ENCODE data around the gene SEMA3F.

Gene SEMA3F

GRCh38 chr3:50172626-50173220 is 17.6 kb downstream of the SEMA3F start:
- ATAC-seq (ENCODE audit: insufficient read depth, low read depth) = no peak
- no peaks in the 10 kb centered on the region for H3K36me3 ChIP-seq (ENCODE audit: insufficient read depth, low read length)
- H3K27me3 ChIP-seq (ENCODE audit: insufficient read depth, low read length, poor library complexity) = no peaks in the 10 kb centered on the region
- no peak overlapping the region for H3K4me3 ChIP-seq (ENCODE audit: low read depth in 1 of 2, low read length in 2 of 2)
- no peaks in the 10 kb centered on the region for H3K9me3 ChIP-seq (ENCODE audit: insufficient read depth, low read length, severe bottlenecking)
- H3K9ac ChIP-seq (ENCODE audit: low read depth, low read length) = no peak overlapping the region
- H3K79me2 ChIP-seq (ENCODE audit: insufficient read depth, low read length) = no peaks in the 10 kb centered on the region
- no peak overlapping the region for H3K27ac ChIP-seq (ENCODE audit: low read length)
- H2AFZ ChIP-seq (ENCODE audit: low read depth, low read length) = no peak overlapping the region
- no peak for TF ChIP-seq CTCF (IDR thresholded peaks at IDR 0.05; ENCODE audit: borderline replicate concordance, extremely low read depth, low read length, poor library complexity, severe bottlenecking)
- no peak for TF ChIP-seq EZH2 (IDR thresholded peaks at IDR 0.05; ENCODE audit: borderline replicate concordance, low read depth, low read length, severe bottlenecking)
- no peak for DNase-seq
- no peaks in the 10 kb centered on the region for H4K20me1 ChIP-seq (ENCODE audit: insufficient read depth, low read length)
- H3K4me2 ChIP-seq (ENCODE audit: insufficient read depth, low read length) = no peak overlapping the region
- no peaks in the 10 kb centered on the region for H3K4me1 ChIP-seq (ENCODE audit: insufficient read depth, low read length)

GRCh38 chr3:50173685-50174516 is 18.8 kb downstream of the SEMA3F start:
- peak overlapping the region; percentile 19; the same call in 1 of the 2 replicates for H2AFZ ChIP-seq (ENCODE audit: low read depth, low read length)

DNA sequence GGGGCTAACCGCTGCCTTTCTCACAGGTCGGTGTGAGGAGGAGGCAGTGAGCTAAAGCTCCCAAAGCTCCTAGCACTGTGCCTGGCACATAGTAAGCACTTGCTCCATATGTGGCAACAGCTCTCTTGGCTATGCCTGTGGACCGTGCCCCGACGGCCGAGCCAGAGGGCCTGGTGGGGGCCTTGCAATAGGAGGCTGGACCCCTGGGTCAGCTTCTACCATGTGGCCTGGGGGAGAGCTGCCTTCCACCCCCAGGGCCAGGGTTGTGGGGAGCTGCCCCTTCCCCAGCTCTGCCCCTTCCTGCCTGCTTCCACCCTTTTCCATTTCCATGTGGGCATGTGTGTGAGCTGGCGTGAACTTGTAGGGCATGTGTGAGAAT is 19.4 kb downstream of the SEMA3F start:
- no peak overlapping the region for H3K9ac ChIP-seq (ENCODE audit: low read depth, low read length)
- ATAC-seq (ENCODE audit: insufficient read depth, low read depth) (no peak), DNase-seq (no peak)
- H3K36me3 ChIP-seq (ENCODE audit: insufficient read depth, low read length) = no peaks in the 10 kb centered on the region
- no peaks in the 10 kb centered on the region for H3K27me3 ChIP-seq (ENCODE audit: insufficient read depth, low read length, poor library complexity)
- no peak overlapping the region for H3K4me3 ChIP-seq (ENCODE audit: low read depth in 1 of 2, low read length in 2 of 2)
- TF ChIP-seq CTCF (IDR thresholded peaks at IDR 0.05; ENCODE audit: borderline replicate concordance, extremely low read depth, low read length, poor library complexity, severe bottlenecking) (no peak), EZH2 (IDR thresholded peaks at IDR 0.05; ENCODE audit: borderline replicate concordance, low read depth, low read length, severe bottlenecking) (no peak)
- no peak overlapping the region for H3K4me2 ChIP-seq (ENCODE audit: insufficient read depth, low read length)
- H3K4me1 ChIP-seq (ENCODE audit: insufficient read depth, low read length) = no peaks in the 10 kb centered on the region
- no peak overlapping the region for H2AFZ ChIP-seq (ENCODE audit: low read depth, low read length)
- H3K9me3 ChIP-seq (ENCODE audit: insufficient read depth, low read length, severe bottlenecking) = no peaks in the 10 kb centered on the region
- no peak overlapping the region for H3K27ac ChIP-seq (ENCODE audit: low read length)
- no peaks in the 10 kb centered on the region for H4K20me1 ChIP-seq (ENCODE audit: insufficient read depth, low read length)
- H3K79me2 ChIP-seq (ENCODE audit: insufficient read depth, low read length) = no peaks in the 10 kb centered on the region

More at GRCh38 chr3:50173685-50174516, 18.8 kb downstream of the SEMA3F start:
- no peaks in the 10 kb centered on the region for H3K36me3 ChIP-seq (ENCODE audit: insufficient read depth, low read length)
- H4K20me1 ChIP-seq (ENCODE audit: insufficient read depth, low read length) = no peaks in the 10 kb centered on the region
- no peak overlapping the region for H3K9ac ChIP-seq (ENCODE audit: low read depth, low read length)
- H3K4me2 ChIP-seq (ENCODE audit: insufficient read depth, low read length) = no peak overlapping the region
- no peaks in the 10 kb centered on the region for H3K27me3 ChIP-seq (ENCODE audit: insufficient read depth, low read length, poor library complexity)
- ATAC-seq (ENCODE audit: insufficient read depth, low read depth) (peak; percentile 56; the same call in 2 of the 3 replicates), DNase-seq (no peak)
- no peaks in the 10 kb centered on the region for H3K9me3 ChIP-seq (ENCODE audit: insufficient read depth, low read length, severe bottlenecking)
- no peak overlapping the region for H3K4me3 ChIP-seq (ENCODE audit: low read depth in 1 of 2, low read length in 2 of 2)
- TF ChIP-seq EZH2 (IDR thresholded peaks at IDR 0.05; ENCODE audit: borderline replicate concordance, low read depth, low read length, severe bottlenecking) (no peak), CTCF (IDR thresholded peaks at IDR 0.05; ENCODE audit: borderline replicate concordance, extremely low read depth, low read length, poor library complexity, severe bottlenecking) (peak; percentile 21)
- H3K4me1 ChIP-seq (ENCODE audit: insufficient read depth, low read length) = no peaks in the 10 kb centered on the region
- H3K27ac ChIP-seq (ENCODE audit: low read length) = no peak overlapping the region
- H3K79me2 ChIP-seq (ENCODE audit: insufficient read depth, low read length) = no peaks in the 10 kb centered on the region

All from DND-41 (cell line).